ENCODE results near the gene CPNE9. TPM values are rescaled to one million over a fixed set of nuclear protein-coding genes. Genes with fewer than 3 reads are reported as not detected.

The CPNE9 gene
- total and polyA plus RNA-seq, 2 of the 13 experiments (the other 11 are each of a cell fraction or from before 2014, with no cell fraction given) = 0.20 TPM; not detected in 1

GRCh38 chr3:9715764-9716437, 12.3 kb downstream of the CPNE9 start (continued):
- peak; percentile 85 for TF ChIP-seq GATAD1 (CRISPR knock-in tag; IDR thresholded peaks at IDR 0.05)
- no peak for TF ChIP-seq SNRNP70 (IDR thresholded peaks at IDR 0.05; ENCODE audit: low read depth, low read length)
- TF ChIP-seq ZNF136 (CRISPR knock-in tag; IDR thresholded peaks at IDR 0.05; ENCODE audit: low read depth) = no peak
- TF ChIP-seq ZSCAN9 (CRISPR knock-in tag; IDR thresholded peaks at IDR 0.05; ENCODE audit: borderline replicate concordance) = peak; percentile 48; the same call in 1 of the 2 replicates
- TF ChIP-seq ATAD3A (CRISPR knock-in tag; IDR thresholded peaks at IDR 0.05) = no peak
- peak in 1 of 2 experiments; percentile 59; a peak in 2 of 4 replicates for TF ChIP-seq KLF16 (CRISPR knock-in tag; IDR thresholded peaks at IDR 0.05)
- TF ChIP-seq ELF1 (CRISPR knock-in tag; IDR thresholded peaks at IDR 0.05) = peak; percentile 26; the same call in 1 of the 2 replicates
- TF ChIP-seq PHF5A (CRISPR knock-in tag; IDR thresholded peaks at IDR 0.05; ENCODE audit: low read depth, unreplicated experiment) = no peak
- TF ChIP-seq LCORL (IDR thresholded peaks at IDR 0.05) = no peak
- TF ChIP-seq LCORL (CRISPR knock-in tag; IDR thresholded peaks at IDR 0.05) = 0 out of 2 replicates have a peak, but pooled peaks have one; percentile 23
- TF ChIP-seq FOXA1 (IDR thresholded peaks at IDR 0.05) = no peak
- 0 out of 2 replicates have a peak, but pooled peaks have one; percentile 15 for TF ChIP-seq FOXA1 (CRISPR knock-in tag; IDR thresholded peaks at IDR 0.05)
- no peak for TF ChIP-seq SRF (IDR thresholded peaks at IDR 0.05; ENCODE audit: low read depth, low read length)
- TF ChIP-seq GATAD2A (CRISPR knock-in tag; IDR thresholded peaks at IDR 0.05) = 0 out of 2 replicates have a peak, but pooled peaks have one; percentile 12
- peak; percentile 85 for TF ChIP-seq RAD21 (CRISPR knock-in tag; IDR thresholded peaks at IDR 0.05)
- 0 out of 2 replicates have a peak, but pooled peaks have one; percentile 22 for TF ChIP-seq SIN3A (IDR thresholded peaks at IDR 0.05; ENCODE audit: borderline replicate concordance, low read depth, low read length)
- no peak for TF ChIP-seq GABPA (IDR thresholded peaks at IDR 0.05; ENCODE audit: low read depth, low read length)
- peak; percentile 42; the same call in 1 of the 2 replicates for TF ChIP-seq GABPA (CRISPR knock-in tag; IDR thresholded peaks at IDR 0.05; ENCODE audit: low read depth)
- 0 out of 2 replicates have a peak, but pooled peaks have one; percentile 22 for TF ChIP-seq KDM3A (CRISPR knock-in tag; IDR thresholded peaks at IDR 0.05; ENCODE audit: low read depth)
- TF ChIP-seq USF2 (IDR thresholded peaks at IDR 0.05; ENCODE audit: low read depth, low read length) = peak; percentile 80
- peak; percentile 76; the same call in 1 of the 2 replicates for TF ChIP-seq USF2 (CRISPR knock-in tag; IDR thresholded peaks at IDR 0.05; ENCODE audit: borderline replicate concordance)
- peak; percentile 50; the same call in 1 of the 2 replicates for TF ChIP-seq CEBPG (CRISPR knock-in tag; IDR thresholded peaks at IDR 0.05)
- peak; percentile 52; the same call in 1 of the 2 replicates for TF ChIP-seq RXRB (CRISPR knock-in tag; IDR thresholded peaks at IDR 0.05; ENCODE audit: borderline replicate concordance)
- TF ChIP-seq SALL1 (CRISPR knock-in tag; IDR thresholded peaks at IDR 0.05) = peak; percentile 23; the same call in 1 of the 2 replicates
- TF ChIP-seq KLF13 (CRISPR knock-in tag; IDR thresholded peaks at IDR 0.05) = no peak
- no peak for TF ChIP-seq ZNF547 (CRISPR knock-in tag; IDR thresholded peaks at IDR 0.05)
- no peak for TF ChIP-seq NR2F6 (IDR thresholded peaks at IDR 0.05)
- 0 out of 2 replicates have a peak, but pooled peaks have one; percentile 13 for TF ChIP-seq NR2F6 (CRISPR knock-in tag; IDR thresholded peaks at IDR 0.05)
- TF ChIP-seq POLR2A (IDR thresholded peaks at IDR 0.05; ENCODE audit: insufficient read depth in 1 of 2, low read depth in 2 of 2, low read length in 2 of 2) = no peak
- peak; percentile 29; the same call in 1 of the 2 replicates for TF ChIP-seq MIXL1 (CRISPR knock-in tag; IDR thresholded peaks at IDR 0.05)
- TF ChIP-seq DRAP1 (CRISPR knock-in tag; IDR thresholded peaks at IDR 0.05) = peak; percentile 26; the same call in 1 of the 2 replicates
- TF ChIP-seq NFKBIZ (CRISPR knock-in tag; IDR thresholded peaks at IDR 0.05) = peak; percentile 53; the same call in 1 of the 2 replicates

Measured in HepG2 (cell line).